AG09309 (cell line): ENCODE data around the gene UNC79.

Experiments
- DNase-seq: peaks from one replicate; pipeline ENCODE4 v3.0.0-alpha.2; 2010; ENCODE audit warnings: low read depth
- H3K4me3 ChIP-seq: 2 replicates; pipeline ENCODE4 v1.5.1; 2011; ENCODE audit warnings: mild to moderate bottlenecking, low read depth, low read length, moderate library complexity; ENCODE audit not compliant: control insufficient read depth
- CTCF ChIP-seq: IDR thresholded peaks from 2 replicates; pipeline ENCODE4 v1.5.1; 2011; ENCODE audit warnings: mild to moderate bottlenecking, low read depth, low read length, inconsistent platforms; ENCODE audit not compliant: insufficient read depth, control insufficient read depth; ENCODE audit errors: missing control alignments

The UNC79 gene

GRCh38 chr14:93532541-93532940 is 101.8 kb downstream of the UNC79 start:
- no peak overlapping the region for H3K4me3 ChIP-seq
- no peak for TF ChIP-seq CTCF
- DNase-seq = no peak

- no peak for TF ChIP-seq CTCF
- H3K4me3 ChIP-seq = no peak overlapping the region
- DNase-seq = no peak
Measured at GRCh38 chr14:93533437-93533836, 102.7 kb downstream of the UNC79 start.

- no peak for DNase-seq
- TF ChIP-seq CTCF = no peak
Measured at GRCh38 chr14:93533842-93534241, 103.1 kb downstream of the UNC79 start.

GRCh38 chr14:93535537-93535936 is 104.8 kb downstream of the UNC79 start:
- no peak overlapping the region for H3K4me3 ChIP-seq
- no peak for DNase-seq
- TF ChIP-seq CTCF = no peak

More at GRCh38 chr14:93533842-93534241, 103.1 kb downstream of the UNC79 start:
- no peak overlapping the region for H3K4me3 ChIP-seq

GRCh38 chr14:93536945-93537344 is 106.2 kb downstream of the UNC79 start:
- DNase-seq = no peak
- TF ChIP-seq CTCF = no peak

GRCh38 chr14:93537951-93538350 is 107.2 kb downstream of the UNC79 start:
- DNase-seq = no peak
- no peak for TF ChIP-seq CTCF
- no peak overlapping the region for H3K4me3 ChIP-seq

More at GRCh38 chr14:93536945-93537344, 106.2 kb downstream of the UNC79 start:
- H3K4me3 ChIP-seq = no peak overlapping the region

GRCh38 chr14:93538413-93538812 is 107.7 kb downstream of the UNC79 start:
- no peak for TF ChIP-seq CTCF
- no peak for DNase-seq
- H3K4me3 ChIP-seq = no peak overlapping the region
